ACHN (cell line): Measurements from ENCODE around the gene LRRC73.
A peak's percentile ranks its signal among the peaks of the same experiment; 100 is the strongest.

ENCODE experiments used
- DNase-seq: peaks from one replicate; pipeline ENCODE4 v3.0.0-alpha.2; 2015
- in situ Hi-C: cut with HindIII; loops from 2 replicates; pipeline ENCODE4 v1.10.0; 2017; ENCODE audit warnings: low sequenced_read_pairs, low pct_ligation_motif_present, low pct_unique_long_range_greater_than_20kb

Gene LRRC73

GRCh38 chr6:43496370-43497128 lies 13.6 kb downstream of the LRRC73 start:
- in situ Hi-C loops, result no loop called here
- peak; percentile 56 for DNase-seq

- in situ Hi-C loops, result no loop called here
- peak; percentile 19 for DNase-seq
Measured at GRCh38 chr6:43495409-43495941, 14.7 kb downstream of the LRRC73 start.

GRCh38 chr6:43494766-43495165 lies 15.4 kb downstream of the LRRC73 start:
- in situ Hi-C loops, result no loop called here

GRCh38 chr6:43494321-43494720 lies 15.8 kb downstream of the LRRC73 start:
- DNase-seq, result no peak
- in situ Hi-C loops, result no loop called here

More at GRCh38 chr6:43494766-43495165, 15.4 kb downstream of the LRRC73 start:
- no peak for DNase-seq

GRCh38 chr6:43493833-43494232 lies 16.3 kb downstream of the LRRC73 start:
- DNase-seq, result no peak
- in situ Hi-C loops, result no loop called here

GRCh38 chr6:43493230-43493629 lies 16.9 kb downstream of the LRRC73 start:
- no peak for DNase-seq
- in situ Hi-C loops, result no loop called here

- DNase-seq, result no peak
- in situ Hi-C loops, result no loop called here
Measured at GRCh38 chr6:43492673-43493072, 17.5 kb downstream of the LRRC73 start.

- DNase-seq, result peak; percentile 42
- in situ Hi-C loops, result no loop called here
Measured at GRCh38 chr6:43491750-43492661, 18.1 kb downstream of the LRRC73 start.

- in situ Hi-C loops, result no loop called here
- DNase-seq, result no peak
Measured at GRCh38 chr6:43490523-43490939, 19.6 kb downstream of the LRRC73 start.

GRCh38 chr6:43489277-43490072 lies 20.7 kb downstream of the LRRC73 start:
- in situ Hi-C loops, result no loop called here
- DNase-seq, result no peak

GRCh38 chr6:43488667-43489276 lies 21.4 kb downstream of the LRRC73 start:
- no peak for DNase-seq
- in situ Hi-C loops, result no loop called here

- in situ Hi-C loops, result no loop called here
- DNase-seq, result no peak
Measured at GRCh38 chr6:43481591-43482236, 28.4 kb downstream of the LRRC73 start.

GRCh38 chr6:43481075-43481474 lies 29.1 kb downstream of the LRRC73 start:
- in situ Hi-C loops, result no loop called here

GRCh38 chr6:43478008-43478372 lies 32.2 kb downstream of the LRRC73 start:
- no peak for DNase-seq
- in situ Hi-C loops, result no loop called here

More at GRCh38 chr6:43481075-43481474, 29.1 kb downstream of the LRRC73 start:
- DNase-seq, result peak; percentile 15

- in situ Hi-C loops, result no loop called here
- peak; percentile 87 for DNase-seq
Measured at GRCh38 chr6:43477235-43478007, 32.7 kb downstream of the LRRC73 start, which contains the start of gene TJAP1. TSS of gene TJAP1 (plus strand) at chr6:43477570. CDS start at chr6:43499002, 21,432 bp downstream.

- in situ Hi-C loops, result no loop called here
- DNase-seq, result no peak
Measured at GRCh38 chr6:43476746-43477145, 33.4 kb downstream of the LRRC73 start.

- DNase-seq, result no peak
- in situ Hi-C loops, result no loop called here
Measured at GRCh38 chr6:43475516-43475915, 34.6 kb downstream of the LRRC73 start.
